GM12878 (cell line): ENCODE data around the gene NUP107. TPM values are rescaled to one million over a fixed set of nuclear protein-coding genes. Genes with fewer than 3 reads are reported as not detected.

Experiments used
- ATAC-seq: fragments of 200-7000 bp; cut with Tn5 transposase; 3 replicates; pipeline ENCODE4 v1.9.1; 2020; ENCODE audit warnings: mild to moderate bottlenecking, moderate library complexity
- BruUV-seq: library from RNA; stranded (reverse); fragments of 400-500 nt; replicated peaks from 2 replicates; lab custom pipeline; 2021; lab: Mats Ljungman, UMichigan
- CTCF ChIA-PET: fragments of 300-600 bp; sonication (Branson Sonifier 250); formaldehyde crosslinking; extraction: SDS; loops from one replicate; lab custom pipeline; 2021; ENCODE audit warnings: inconsistent platforms; lab: Yijun Ruan, JAX
- POLR2A ChIA-PET: fragments of 350-600 bp; formaldehyde crosslinking; extraction: SDS; loops from one replicate; lab custom pipeline; 2021; ENCODE audit warnings: inconsistent platforms; lab: Charles Lee
- RAD21 ChIA-PET: fragments of 300-600 bp; sonication (Branson Sonifier 250); formaldehyde crosslinking; loops from one replicate; lab custom pipeline; 2023; ENCODE audit warnings: antibody characterized with exemption; ENCODE audit not compliant: unreplicated experiment; lab: Charles Lee
- SMC1A ChIA-PET: fragments of 300-600 bp; sonication (Branson Sonifier 250); formaldehyde crosslinking; loops from one replicate; lab custom pipeline; 2023; ENCODE audit not compliant: unreplicated experiment, uncharacterized antibody; lab: Charles Lee
- DNase-seq: peaks from one replicate; pipeline ENCODE4 v3.0.0-alpha.2; 2011; ENCODE audit warnings: low read depth, low spot score
- FAIRE-seq: peaks from 3 replicates; lab custom pipeline; 2011; peaks lifted over from hg19 to GRCh38; lab: Jason Lieb, UNC
- H2AFZ ChIP-seq: 2 replicates; pipeline ENCODE4 v1.6.0; 2011; ENCODE audit warnings: low read depth, low read length, control low read depth; ENCODE audit not compliant: control insufficient read depth
- H3K27ac ChIP-seq: 2 replicates; pipeline ENCODE4 v1.5.1; 2011; ENCODE audit warnings: control low read depth; ENCODE audit not compliant: control insufficient read depth, insufficient read depth
- H3K27me3 ChIP-seq, 2 experiments: replicated peaks in 1 of 2; 2 replicates each; pipeline versions ENCODE4 v1.6.0 to v1.6.1; 2011; ENCODE audit warnings: low read length in 1 of 2; ENCODE audit not compliant: control insufficient read depth in 2 of 2, insufficient read depth in 2 of 2
- H3K36me3 ChIP-seq, 2 experiments: 2 replicates each; pipeline ENCODE4 v1.5.1; 2011; ENCODE audit warnings: low read length in 1 of 2; ENCODE audit not compliant: control insufficient read depth in 2 of 2, insufficient read depth in 2 of 2
- H3K4me1 ChIP-seq: 2 replicates; pipeline ENCODE4 v1.6.1; 2011; ENCODE audit warnings: mild to moderate bottlenecking, low read length, moderate library complexity, mixed read lengths; ENCODE audit not compliant: control insufficient read depth, insufficient read depth
- H3K4me2 ChIP-seq: 2 replicates; pipeline ENCODE4 v1.6.0; 2011; ENCODE audit warnings: control low read depth; ENCODE audit not compliant: control insufficient read depth, insufficient read depth
- H3K4me3 ChIP-seq: fragments of 200-600 bp; sonication (generic); 2 replicates; pipeline ENCODE4 v1.5.1; 2016
- H3K79me2 ChIP-seq: 2 replicates; pipeline ENCODE4 v1.6.0; 2011; ENCODE audit warnings: low read length; ENCODE audit not compliant: control insufficient read depth, insufficient read depth
- H3K9ac ChIP-seq: 2 replicates; pipeline ENCODE4 v1.8.0; 2011; ENCODE audit warnings: low read length, control low read depth, mixed read lengths; ENCODE audit not compliant: control insufficient read depth, insufficient read depth
- H3K9me3 ChIP-seq: replicated peaks from 3 replicates; pipeline ENCODE4 v1.5.1; 2011; ENCODE audit warnings: mild to moderate bottlenecking, low read length; ENCODE audit not compliant: control insufficient read depth, insufficient read depth
- H4K20me1 ChIP-seq: 2 replicates; pipeline ENCODE4 v1.6.0; 2011; ENCODE audit not compliant: control insufficient read depth, insufficient read depth
- BACH1 ChIP-seq: fragments of 450-650 bp; IDR thresholded peaks from 2 replicates; pipeline ENCODE4 v1.6.1; 2017; ENCODE audit warnings: mild to moderate bottlenecking, borderline replicate concordance
- CBX3 ChIP-seq: fragments of 200-600 bp; sonication (generic); IDR thresholded peaks from 2 replicates; pipeline ENCODE4 v1.6.1; 2016; ENCODE audit warnings: low read depth, borderline replicate concordance
- GATAD2B ChIP-seq: fragments of 450-650 bp; conservative IDR thresholded peaks from 2 replicates; pipeline ENCODE4 v1.6.1; 2017; ENCODE audit warnings: low read depth, mild to moderate bottlenecking, moderate library complexity
- IRF4 ChIP-seq: IDR thresholded peaks from 2 replicates; pipeline ENCODE4 v1.6.1; 2011; ENCODE audit warnings: low read depth, low read length
- KDM1A ChIP-seq: fragments of 200-600 bp; sonication (generic); IDR thresholded peaks from 2 replicates; pipeline ENCODE4 v1.6.1; 2016; ENCODE audit warnings: borderline replicate concordance
- MYB ChIP-seq: fragments of 150-350 bp; IDR thresholded peaks from 2 replicates; pipeline ENCODE4 v1.6.1; 2014; ENCODE audit warnings: mild to moderate bottlenecking, low read depth, low read length, borderline replicate concordance
- MYC ChIP-seq: IDR thresholded peaks from 2 replicates; pipeline ENCODE4 v1.6.1; 2011; ENCODE audit warnings: mild to moderate bottlenecking, low read length, moderate library complexity, inconsistent platforms; ENCODE audit not compliant: insufficient read depth, insufficient replicate concordance, insufficient read length, severe bottlenecking
- NR2C1 ChIP-seq: fragments of 450-650 bp; IDR thresholded peaks from 2 replicates; pipeline ENCODE4 v1.6.1; 2017; ENCODE audit warnings: antibody characterized with exemption, mild to moderate bottlenecking, moderate library complexity
- NR2C2 ChIP-seq: IDR thresholded peaks from 2 replicates; pipeline ENCODE4 v1.6.1; 2011; ENCODE audit warnings: borderline replicate concordance, low read depth; ENCODE audit not compliant: control insufficient read depth, insufficient read length
- NR2F1 ChIP-seq: fragments of 450-650 bp; conservative IDR thresholded peaks from 2 replicates; pipeline ENCODE4 v1.6.1; 2017; ENCODE audit warnings: mild to moderate bottlenecking
- PML ChIP-seq: IDR thresholded peaks from 2 replicates; pipeline ENCODE4 v1.6.1; 2012; ENCODE audit warnings: low read length, inconsistent platforms
- SMAD5 ChIP-seq: IDR thresholded peaks from 2 replicates; pipeline ENCODE4 v1.6.1; 2016; ENCODE audit warnings: antibody characterized with exemption, low read depth
- SREBF2 ChIP-seq: IDR thresholded peaks from 2 replicates; pipeline ENCODE4 v1.6.1; 2012; ENCODE audit warnings: mild to moderate bottlenecking, low read length
- WRNIP1 ChIP-seq: IDR thresholded peaks from 2 replicates; pipeline ENCODE4 v1.6.1; 2011; ENCODE audit warnings: low read depth, low read length, improper control_type of control experiment, borderline replicate concordance
- ZNF622 ChIP-seq: fragments of 450-650 bp; IDR thresholded peaks from 2 replicates; pipeline ENCODE4 v1.6.1; 2017; ENCODE audit warnings: mild to moderate bottlenecking, inconsistent platforms
- ZZZ3 ChIP-seq: IDR thresholded peaks from 2 replicates; pipeline ENCODE4 v1.6.1; 2011; ENCODE audit warnings: low read depth; ENCODE audit not compliant: control insufficient read depth, insufficient read length
- WGBS: methylation state at CpG from one replicate; pipeline ENCODE4 v1.1.6; 2016; ENCODE audit warnings: low lambda C conversion rate; ENCODE audit not compliant: insufficient replicate concordance, insufficient coverage; ENCODE audit errors: missing lambda C conversion rate; 5-methylcytosine and 5-hydroxymethylcytosine counted together
- in situ Hi-C: fragments of 300-500 bp; cut with MboI; formaldehyde crosslinking; loops from 9 replicates; pipeline ENCODE4 v1.14.3; 2018; ENCODE audit warnings: mixed read lengths
- intact Hi-C: fragments of 100-400 bp; cut with micrococcal nuclease; formaldehyde crosslinking; loops from one replicate; pipeline ENCODE4 v1.14.2; 2022; ENCODE audit not compliant: unreplicated experiment
- polyA plus RNA-seq, 11 experiments: library from polyadenylated mRNA; depleted of rRNA in 4 of 11; unstranded in 6 of 11; stranded (reverse) in 5 of 11; fragments of >200 nt; fragmentation: Nextera tagmentation in 4 of 11; fragmentation: Illumina TruSeq in 1 of 11; extraction: Ambion mirVana in 4 of 11; extraction: Trizol in 1 of 11; gene quantifications; 1 replicate in 1 of 11; 2 replicates in 10 of 11; pipeline versions ENCODE4 v1.2.1 to v1.2.3, GENCODE V29; 2011 to 2016; ENCODE audit warnings: inconsistent platforms in 2 of 11, missing spikeins in 2 of 11, low read depth in 1 of 11
- total RNA-seq, 4 experiments: library from RNA; depleted of rRNA in 3 of 4; stranded (reverse); fragments of >200 nt in 3 of 4; fragmentation: Illumina TruSeq in 1 of 4; extraction: Trizol in 1 of 4; gene quantifications; 2 replicates each; pipeline versions ENCODE4 v1.2.1 to v1.2.3, GENCODE V29; 2013 to 2021
- TF ChIP-seq, protein P1 (sequence below): fragments of 450-650 bp; IDR thresholded peaks from 2 replicates; pipeline ENCODE4 v1.6.1; 2016; ENCODE audit warnings: mild to moderate bottlenecking
- TF ChIP-seq, protein P2 (sequence below): IDR thresholded peaks from 2 replicates; pipeline ENCODE4 v1.6.1; 2011; ENCODE audit warnings: borderline replicate concordance, low read depth, mild to moderate bottlenecking, moderate library complexity, low read length; ENCODE audit not compliant: insufficient read depth, poor library complexity, severe bottlenecking

NUP107 gene
- total and polyA plus RNA-seq, 10 of the 15 experiments (the other 5 are each of a cell fraction or from before 2014, with no cell fraction given) = 73.4 to 132 (median 92.4) TPM

DNA sequence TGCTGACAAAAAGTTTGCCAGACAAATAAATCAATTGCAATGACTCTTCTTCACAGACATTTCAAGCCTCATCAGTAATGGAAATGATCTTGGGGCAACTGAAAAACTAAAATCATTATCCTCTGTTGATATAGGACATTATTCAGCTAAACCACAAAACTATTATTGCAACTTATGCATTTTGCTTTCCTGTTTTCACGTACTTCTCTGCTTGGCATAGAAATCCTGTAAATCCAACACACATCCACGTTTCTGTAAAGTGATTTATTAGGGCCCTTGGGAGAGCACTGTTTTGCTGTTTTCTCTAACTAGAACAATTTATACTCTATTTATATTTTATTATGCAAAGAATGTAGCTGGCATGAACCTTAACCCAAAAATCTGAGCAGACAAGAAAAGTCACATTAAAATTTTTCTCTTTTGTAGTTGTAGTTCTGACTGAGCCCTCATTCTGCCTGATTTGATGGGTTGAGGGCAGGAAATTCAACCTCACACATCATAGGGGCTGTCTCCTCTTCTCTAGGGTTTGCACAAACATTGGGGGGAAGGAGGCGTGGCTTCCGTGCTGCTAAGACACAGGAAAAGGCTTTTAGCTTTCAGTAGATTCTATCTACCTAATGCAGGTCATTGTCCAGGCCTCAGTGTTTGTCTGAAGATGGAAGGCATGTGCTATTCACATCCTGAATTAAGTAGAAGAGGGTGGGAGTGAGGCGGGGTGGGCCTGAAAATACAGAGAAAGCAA is 11.5 kb upstream of the NUP107 start:
- ChIA-PET CTCF (interaction anchor here (0.9 kb wide), 1 partner anchor 341 kb away, joined by 3 read pairs; no protein-coding TSS in a partner anchor), SMC1A (no interaction called here), RAD21 (no interaction called here), POLR2A (interaction anchor here (0.9 kb wide), 1 partner anchor 192 kb away, joined by 3 read pairs; no protein-coding TSS in a partner anchor)
- Histone ChIP-seq H3K4me3 (no peak overlapping the region), H3K27me3 (no peaks in the 10 kb centered on the region), H3K4me2 (no peak overlapping the region), H3K4me1 (no peaks in the 10 kb centered on the region), H3K36me3 (no peaks in the 10 kb centered on the region), H3K79me2 (no peaks in the 10 kb centered on the region), H4K20me1 (no peaks in the 10 kb centered on the region), H3K9me3 (no peaks in the 10 kb centered on the region), H3K9ac (no peak overlapping the region), H2AFZ (no peak overlapping the region), H3K27ac (no peak overlapping the region)
- BruUV-seq = no TSS peak
- 39% methylated on average over 5 of the region's 5 CpGs for WGBS
- FAIRE-seq (no peak), ATAC-seq (no peak), DNase-seq (no peak)
- intact Hi-C loops (no loop called here), in situ Hi-C loops (no loop called here)
- TF ChIP-seq SMAD5 (no peak), MYB (no peak), BACH1 (no peak), MYC (no peak), NR2C1 (no peak), CBX3 (no peak), SREBF2 (no peak), PML (no peak), NR2F1 (no peak), IRF4 (no peak), KDM1A (no peak), ZNF622 (no peak), ZZZ3 (no peak), WRNIP1 (no peak), NR2C2 (no peak), GATAD2B (no peak)
- TF ChIP-seq, protein P1, sequence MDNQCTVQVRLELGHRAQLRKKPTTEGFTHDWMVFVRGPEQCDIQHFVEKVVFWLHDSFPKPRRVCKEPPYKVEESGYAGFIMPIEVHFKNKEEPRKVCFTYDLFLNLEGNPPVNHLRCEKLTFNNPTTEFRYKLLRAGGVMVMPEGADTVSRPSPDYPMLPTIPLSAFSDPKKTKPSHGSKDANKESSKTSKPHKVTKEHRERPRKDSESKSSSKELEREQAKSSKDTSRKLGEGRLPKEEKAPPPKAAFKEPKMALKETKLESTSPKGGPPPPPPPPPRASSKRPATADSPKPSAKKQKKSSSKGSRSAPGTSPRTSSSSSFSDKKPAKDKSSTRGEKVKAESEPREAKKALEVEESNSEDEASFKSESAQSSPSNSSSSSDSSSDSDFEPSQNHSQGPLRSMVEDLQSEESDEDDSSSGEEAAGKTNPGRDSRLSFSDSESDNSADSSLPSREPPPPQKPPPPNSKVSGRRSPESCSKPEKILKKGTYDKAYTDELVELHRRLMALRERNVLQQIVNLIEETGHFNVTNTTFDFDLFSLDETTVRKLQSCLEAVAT = no peak
- TF ChIP-seq, protein P2, sequence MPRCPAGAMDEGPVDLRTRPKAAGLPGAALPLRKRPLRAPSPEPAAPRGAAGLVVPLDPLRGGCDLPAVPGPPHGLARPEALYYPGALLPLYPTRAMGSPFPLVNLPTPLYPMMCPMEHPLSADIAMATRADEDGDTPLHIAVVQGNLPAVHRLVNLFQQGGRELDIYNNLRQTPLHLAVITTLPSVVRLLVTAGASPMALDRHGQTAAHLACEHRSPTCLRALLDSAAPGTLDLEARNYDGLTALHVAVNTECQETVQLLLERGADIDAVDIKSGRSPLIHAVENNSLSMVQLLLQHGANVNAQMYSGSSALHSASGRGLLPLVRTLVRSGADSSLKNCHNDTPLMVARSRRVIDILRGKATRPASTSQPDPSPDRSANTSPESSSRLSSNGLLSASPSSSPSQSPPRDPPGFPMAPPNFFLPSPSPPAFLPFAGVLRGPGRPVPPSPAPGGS = no peak
